NCI-H345 treated with DMSO at 0.1 percent for 48 hours (cell line): ENCODE data around the gene MPRIP.

Source experiments
- DNase-seq: peaks from one replicate; lab custom pipeline; 2025; ENCODE audit not compliant: unreplicated experiment; lab: John Stamatoyannopoulos, UW

MPRIP gene

DNA sequence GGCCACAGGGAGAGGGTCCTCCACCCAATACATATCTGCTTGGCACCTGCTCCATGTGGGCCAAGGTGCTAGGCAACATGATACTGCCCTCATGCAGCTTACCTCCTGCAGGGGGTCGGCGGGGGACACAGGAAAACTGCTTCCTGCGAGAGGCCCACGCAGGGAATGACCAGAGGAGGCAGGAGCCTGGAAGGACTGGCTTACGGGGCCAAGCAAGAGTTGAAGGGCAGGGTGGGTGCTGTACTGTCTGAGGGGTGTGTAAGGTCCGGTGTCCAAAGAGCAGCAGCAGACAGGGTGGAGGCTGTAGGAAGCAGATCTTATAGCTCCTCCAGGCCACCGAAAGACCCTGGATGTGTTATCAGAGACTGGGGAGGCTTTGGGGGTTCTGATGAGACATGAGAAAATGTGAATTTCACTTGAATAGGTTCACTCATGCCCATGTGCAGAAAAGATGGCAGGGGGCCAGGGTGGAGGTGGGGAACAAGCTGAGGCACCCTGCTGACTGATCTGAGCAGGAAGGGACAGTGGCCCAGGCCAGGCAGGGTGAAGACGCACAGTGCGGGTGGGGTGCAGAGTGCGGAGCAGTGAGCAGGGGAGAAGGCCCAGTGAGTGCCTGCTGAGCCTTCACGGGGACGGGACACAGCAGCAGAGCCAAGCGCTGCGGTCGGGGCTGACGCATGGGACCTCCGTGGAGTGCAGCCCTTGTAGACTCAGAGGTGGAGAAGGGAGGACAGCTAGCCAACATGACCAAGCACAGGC, 186.4 kb downstream of the MPRIP start:
- no peak for DNase-seq

DNA sequence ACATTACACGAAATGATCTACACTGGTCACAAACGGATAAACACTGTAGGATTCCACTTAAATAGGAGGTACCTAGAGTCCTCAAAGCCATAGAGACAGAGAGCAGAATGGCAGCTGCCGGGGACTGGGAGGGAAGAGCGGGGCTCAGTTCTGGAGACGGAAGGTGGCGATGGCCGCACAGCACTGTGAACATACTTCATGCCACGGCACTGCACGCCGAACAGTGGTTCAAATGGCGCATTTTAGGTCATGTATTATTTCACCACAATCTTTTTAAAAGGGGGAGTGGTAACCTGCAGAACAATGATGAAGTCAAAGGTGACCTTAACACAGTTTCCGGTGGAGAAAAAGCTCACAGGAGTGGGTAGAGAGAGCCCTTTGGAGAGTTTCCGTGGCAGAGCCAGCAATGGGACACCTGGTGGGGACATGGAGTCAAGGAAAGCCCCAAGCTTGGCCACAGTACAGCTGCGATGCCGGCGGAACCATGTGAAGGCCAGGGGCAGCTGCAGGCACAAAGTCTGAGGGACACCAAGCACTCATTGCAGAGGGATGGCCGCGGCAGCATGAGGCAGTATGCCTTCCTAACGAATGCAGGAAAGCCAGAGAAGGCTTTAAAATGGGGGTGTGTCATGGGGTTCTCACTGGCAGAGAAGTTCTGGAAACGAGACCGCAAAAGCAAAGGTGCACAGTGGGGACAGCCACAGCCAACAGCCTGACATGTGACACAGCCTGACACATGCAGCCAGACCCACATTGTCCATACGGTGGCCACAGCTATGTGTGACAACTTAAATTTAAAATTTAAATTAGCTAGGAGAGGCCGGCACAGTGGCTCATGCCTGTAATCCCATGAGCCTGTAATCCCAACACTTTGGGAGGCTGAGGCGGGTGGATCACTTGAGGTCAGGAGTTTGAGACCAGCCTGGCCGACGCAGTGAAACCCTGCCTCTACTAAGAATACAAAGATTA, 187.4 kb downstream of the MPRIP start:
- DNase-seq, result no peak

DNA sequence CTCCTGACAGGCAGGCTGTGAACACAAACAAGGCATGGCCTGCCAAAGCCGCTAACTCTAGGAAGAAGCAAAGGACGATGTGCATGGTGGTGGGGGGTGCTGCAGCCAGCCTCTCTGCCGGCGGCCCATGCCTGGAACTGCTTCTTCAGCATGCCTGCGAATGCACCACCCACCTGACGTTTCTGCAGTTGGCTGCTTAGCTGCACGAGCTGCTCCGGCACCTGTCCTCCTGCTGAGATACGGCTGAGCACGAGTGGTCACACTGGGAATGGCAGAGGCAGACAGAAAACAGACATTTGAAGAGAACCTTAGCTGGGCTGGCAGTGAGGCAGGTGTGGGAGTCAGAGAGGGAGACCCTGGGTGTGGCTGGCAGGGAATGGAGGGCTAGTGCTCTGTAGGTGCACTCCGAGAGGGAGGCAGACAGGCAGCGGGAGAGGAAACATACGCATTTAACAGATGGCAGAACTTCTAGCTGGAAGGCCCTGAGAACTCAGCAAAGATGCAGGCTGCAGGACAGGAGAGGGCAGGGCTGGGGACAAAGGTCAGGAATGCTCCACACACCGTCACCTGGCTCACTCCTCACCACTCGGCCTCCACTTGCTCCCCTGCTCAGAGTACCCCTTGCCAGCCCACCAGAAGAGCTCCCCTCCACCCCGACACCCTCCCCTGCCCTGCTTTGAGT, 189.5 kb downstream of the MPRIP start:
- DNase-seq, result no peak

DNA sequence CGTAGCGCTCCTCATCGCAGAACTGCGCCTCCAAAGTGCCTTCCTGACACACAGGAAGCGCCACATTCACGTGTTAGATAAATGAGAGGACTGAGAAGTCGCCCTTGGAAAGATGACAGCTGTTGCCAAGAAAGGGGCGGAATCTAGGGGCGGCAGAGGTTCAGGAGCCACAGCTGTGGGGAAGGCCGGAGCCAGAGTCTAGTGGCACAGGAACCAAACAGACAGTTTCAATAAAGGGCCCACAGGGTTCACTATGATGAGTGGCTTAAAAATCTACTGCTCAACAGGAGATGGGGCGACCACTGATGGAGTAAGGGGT, 190.0 kb downstream of the MPRIP start:
- DNase-seq, result no peak

DNA sequence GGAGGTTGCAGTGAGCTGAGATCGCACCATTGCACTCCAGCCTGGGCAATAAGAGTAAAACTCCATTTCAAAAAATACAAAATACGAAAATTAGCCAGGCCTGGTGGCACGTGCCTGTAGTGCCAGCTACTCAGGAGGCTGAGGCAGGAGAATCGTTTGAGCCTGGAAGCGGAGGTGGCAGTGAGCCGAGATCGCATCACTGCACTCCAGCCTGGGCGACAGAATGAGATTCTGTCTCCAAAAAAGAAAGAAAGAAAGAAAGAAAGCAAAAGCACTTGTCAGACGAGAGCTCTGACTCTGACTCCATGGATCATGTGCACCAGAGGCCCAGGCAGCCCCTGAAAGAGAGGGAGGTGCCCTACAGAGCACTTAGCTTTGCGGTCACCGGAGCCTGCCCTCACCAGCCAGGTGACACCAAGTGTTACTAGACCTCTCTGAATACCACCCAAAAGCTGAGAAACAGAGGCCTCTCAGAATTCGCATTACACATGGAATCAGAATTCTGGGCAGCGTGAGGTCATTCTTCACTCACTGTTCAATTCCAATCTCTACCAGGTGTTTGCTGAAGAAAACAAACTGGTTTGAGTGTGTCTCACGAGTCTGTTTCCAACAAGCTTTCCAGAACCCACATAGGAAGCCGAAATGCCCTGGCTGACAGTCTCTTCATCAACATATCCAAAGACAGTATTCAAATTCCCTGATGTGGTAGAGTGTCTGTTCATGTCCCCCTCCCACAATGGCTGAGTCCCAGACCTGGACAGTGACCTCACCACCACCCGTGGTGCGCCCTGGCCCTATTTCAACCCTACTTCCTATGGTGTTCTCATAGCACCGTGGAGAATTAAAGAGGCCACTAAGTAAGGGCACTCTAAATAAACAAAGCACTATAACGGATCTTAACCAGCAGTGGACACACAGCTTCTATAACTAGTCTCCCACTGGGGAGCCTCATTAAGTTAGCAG, 193.2 kb downstream of the MPRIP start:
- no peak for DNase-seq

DNA sequence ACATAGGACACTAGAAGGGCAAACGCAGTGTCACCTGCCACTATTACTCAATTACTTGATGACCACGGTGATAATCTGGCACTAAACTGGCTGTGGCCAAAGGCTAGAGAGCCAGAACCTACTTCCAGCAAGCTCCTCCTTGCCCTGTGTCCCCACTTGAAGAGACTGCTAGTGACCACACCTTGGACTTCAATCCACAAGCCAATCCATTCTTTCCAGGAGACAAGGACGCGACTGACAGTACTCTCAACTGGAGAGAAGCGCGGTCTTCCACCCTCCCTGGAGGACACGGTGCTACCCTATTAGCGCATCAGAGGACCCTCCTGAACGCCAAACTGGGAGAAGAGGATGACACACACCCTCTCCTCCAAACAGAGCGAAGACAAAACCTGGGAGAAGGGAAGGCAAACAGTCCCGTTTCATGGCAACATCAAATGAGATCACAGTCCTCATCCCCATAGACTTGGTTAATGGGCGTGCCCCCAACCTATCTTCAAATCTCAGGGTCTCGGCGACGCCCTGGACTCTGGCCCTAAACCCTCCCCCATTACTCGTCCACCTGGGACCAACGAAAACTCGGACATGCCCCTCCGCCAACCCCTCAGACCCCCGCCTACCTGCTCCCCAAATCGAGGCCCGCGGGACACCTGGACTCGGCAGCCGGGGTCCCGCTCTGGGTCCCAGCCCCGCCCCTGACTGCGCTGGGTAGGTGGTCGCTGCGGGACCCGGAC, 194.2 kb downstream of the MPRIP start:
- DNase-seq, result no peak

DNA sequence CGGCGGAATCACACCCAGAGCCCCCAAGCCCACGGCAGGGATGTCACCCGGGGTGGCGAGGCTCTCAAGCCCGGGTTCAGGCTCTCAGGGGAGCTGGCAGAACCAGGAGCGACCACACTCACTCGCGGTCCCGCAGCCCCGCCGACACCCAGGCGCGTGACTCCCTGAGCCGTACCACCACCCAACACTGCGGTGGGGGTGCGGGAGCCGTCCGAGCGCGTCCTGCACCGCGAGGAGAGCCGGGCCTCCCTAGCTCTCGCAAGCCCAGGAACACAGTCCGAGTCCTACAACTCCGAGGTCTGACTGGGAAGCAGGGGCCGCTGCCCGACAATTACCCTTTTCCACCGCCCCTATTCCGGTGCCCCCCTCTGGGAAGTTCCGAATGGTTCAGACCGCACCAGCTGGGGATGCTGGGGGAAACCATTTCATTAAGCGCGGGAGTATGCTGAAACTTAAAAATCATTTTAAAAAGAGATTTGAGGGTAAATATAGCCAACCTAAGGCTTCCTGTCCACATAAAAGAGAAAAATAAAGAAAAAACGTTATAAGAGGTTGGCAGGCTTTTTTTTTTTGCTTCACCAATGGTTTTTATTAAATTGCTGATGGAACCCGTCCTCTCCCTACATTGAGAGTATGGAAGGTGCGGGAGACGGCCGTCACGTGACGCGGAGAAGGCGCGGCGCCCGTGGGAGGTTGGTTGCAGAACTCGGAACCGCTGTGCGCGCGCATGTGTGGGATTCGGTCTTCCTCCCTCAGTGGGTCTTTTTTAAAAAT, 195.0 kb downstream of the MPRIP start, which contains the start of gene FLCN:
TSS of gene FLCN (minus strand) at position 143 of the 774 bp plus-strand sequence. CDS start 9,031 bp downstream, outside the sequence.
- DNase-seq, result peak; percentile 70

DNA sequence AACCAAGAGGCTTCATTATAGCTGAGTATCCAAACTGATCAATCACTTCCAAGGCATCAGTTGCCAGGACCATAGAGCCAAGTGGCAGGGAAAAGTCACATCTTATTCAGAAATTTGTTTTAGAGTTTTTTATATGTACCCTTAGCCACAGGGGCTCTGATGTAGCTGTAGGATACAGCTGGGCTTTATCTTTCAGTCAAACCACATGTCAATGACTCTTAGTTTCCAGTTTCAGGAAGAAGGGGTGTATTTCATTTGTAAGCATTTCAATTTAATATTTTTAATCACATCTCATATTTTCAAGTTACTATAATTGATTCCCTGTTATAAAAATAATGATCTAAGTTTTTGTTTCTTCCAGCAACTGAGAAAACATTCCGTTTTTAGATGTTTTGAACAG, 197.6 kb downstream of the MPRIP start:
- no peak for DNase-seq

DNA sequence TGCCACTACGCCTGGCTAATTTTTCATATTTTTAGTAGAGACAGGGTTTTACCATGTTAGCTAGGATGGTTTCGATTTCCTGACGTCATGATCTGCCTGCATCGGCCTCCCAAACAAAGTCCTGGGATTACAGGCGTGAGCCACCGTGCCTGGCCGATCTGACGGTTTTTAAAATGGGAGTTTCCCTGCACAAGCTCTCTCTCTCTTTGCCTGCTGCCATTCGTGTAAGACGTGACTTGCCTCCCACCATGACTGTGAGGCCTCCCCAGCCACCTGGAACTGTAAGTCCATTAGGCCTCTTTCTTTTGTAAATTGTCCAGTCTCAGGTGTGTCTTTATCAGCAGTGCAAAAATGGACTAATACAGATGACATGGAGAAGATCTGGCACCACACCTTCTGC, 199.4 kb downstream of the MPRIP start:
- DNase-seq, result no peak

DNA sequence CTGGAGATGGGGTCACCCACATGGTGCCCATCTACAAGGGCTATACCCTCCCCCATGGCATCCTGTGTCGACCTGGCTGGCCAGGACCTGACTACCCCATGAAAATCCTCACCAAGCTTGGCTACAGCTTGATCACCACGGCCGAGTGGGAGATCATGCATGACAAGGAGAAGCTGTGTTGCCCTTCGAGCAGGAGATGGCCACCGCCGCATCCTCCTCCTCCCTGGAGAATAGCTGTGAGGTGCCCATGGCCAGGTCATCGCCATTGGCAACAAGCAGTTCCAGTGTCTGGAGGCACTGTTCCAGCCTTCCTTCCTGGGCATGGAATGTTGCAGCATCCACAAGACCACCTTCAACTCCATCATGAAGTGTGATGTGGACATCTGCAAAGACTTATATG, 200.0 kb downstream of the MPRIP start:
- no peak for DNase-seq
